ENCODE results near the gene KRTAP10-4.
"Not testable (repeated sequence)": the region's sequence is repeated elsewhere in the genome, so short reads cannot be mapped to it uniquely, and the experiment has no call there.

The KRTAP10-4 gene

DNA sequence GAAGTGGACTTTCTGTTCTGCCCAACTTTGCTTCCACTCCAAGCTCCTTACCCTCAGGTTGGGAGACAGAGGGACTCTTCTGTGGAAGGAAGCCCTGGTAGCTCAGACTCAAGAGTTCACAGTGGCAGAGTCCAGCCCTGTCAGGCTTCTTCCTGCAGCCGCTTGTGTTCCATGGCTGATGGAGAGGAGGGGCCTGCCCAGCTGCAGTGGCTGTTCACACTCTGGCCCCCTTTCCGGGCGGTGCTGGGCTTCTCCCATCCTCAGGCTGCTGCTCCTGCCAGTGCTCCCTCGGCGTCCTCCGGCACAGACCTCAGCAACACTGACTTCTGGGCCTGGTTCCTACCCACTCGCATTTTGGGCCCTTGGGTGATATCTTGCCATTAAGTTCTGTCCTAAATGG lies 37.6 kb upstream of the KRTAP10-4 start:
- DNase-seq: no peak

DNA sequence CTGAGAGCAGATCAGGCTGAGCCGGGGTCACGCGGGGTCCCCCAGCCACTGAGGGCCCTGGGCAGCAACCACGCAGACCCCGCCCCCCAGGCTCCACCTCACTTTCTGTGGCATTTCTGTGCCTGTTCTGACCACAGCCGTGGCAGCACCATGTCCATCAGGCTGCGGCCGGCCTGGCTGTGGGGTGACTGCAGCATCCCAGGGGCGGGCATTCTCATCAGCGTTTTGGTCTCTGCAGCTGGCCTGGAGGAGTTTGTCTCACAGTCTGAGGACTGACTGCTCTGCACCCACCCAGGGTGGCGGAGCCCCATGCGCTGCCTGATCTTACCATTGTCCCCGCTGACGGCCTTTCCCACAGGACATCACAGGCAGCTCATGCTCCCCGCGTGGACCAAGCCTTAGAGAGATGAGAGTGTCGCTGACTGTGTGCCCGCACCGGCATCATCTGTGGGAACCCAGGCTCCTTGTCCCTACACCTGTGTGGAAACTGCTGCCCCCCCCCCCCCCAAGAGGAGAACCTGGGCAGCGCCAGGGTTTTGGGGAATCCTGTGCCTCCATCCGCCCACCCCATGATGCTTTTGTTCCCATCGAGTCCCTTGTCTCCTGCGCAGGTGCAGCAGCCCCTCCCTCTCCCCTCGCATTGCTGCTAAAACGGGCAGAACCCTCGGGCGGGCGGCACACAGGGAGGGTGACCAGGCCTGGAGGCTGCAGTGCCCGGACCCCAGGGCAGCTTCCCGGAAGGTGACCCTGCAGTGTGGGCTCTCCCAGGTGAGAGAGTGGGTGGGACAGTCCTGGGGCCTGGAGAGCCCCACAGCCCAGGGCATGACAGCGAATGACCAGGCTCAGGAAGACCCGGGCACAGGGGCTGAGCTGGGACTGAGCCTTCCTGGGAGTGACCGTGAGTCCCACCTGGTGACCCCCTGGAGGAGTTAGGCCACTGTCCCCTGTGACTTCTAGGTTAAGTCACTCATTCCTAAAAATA lies 35.3 kb upstream of the KRTAP10-4 start:
- no peak for DNase-seq

DNA sequence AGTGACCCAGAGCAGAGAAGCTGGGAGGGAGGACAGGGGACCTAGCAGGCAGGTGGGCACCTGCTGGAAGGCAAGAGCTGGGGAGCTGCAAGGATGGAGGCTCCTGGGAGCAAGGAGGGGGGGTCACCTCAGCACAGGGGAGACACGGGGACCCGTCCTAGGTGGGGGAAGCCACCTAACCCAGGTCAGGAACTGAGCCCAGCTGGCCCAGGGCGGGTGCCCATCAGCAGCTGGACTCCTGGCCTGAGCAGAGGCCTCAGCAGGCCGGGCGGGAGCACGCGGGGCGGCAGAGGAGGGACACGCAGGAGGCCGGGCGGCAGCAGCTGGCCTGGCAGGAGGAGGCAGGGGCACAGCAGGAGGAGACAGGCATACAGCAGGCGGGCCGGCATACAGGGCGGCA lies 34.5 kb upstream of the KRTAP10-4 start:
- no peak for DNase-seq

DNA sequence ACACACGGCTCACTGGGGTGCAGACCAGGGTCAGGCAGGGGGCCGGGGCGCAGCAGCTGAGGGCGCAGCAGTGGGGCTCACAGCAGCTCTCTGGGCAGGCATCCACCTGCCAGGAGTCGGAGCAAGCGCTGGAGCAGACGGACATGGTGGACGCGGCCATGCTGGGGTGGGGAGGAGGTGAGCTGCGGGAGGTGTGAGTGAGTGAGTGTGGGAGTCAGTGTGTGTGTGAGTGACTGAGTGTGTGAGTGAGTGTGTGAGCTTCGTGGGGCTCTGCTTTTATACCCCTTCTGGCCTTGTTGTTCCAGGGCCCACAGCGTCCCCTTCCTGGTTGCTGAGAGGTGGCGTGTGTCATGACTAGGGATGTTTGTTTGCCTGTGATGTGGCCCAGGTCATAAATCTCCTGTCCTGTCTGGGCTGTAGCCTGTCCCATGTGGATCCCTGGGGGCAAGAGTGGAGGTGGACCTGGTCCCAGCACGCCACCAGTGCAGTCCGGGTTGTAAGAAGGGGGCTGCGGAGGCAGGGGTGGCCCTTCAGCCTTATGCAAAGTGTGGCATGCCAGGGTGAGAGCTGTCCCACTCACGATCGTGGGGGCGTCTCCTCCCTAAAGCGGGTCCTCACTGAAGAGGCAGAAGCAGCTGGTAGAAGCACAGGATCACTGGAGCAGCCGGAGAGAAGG lies 33.4 kb upstream of the KRTAP10-4 start, which contains the start of gene KRTAP10-1:
Gene KRTAP10-1, minus strand, starts transcription at position 205 of the 676 bp plus-strand sequence. Its CDS starts 45 bp downstream, at position 160.
- DNase-seq: no peak

GRCh38 chr21:44540741-44541288 lies 32.7 kb upstream of the KRTAP10-4 start:
- no peak for DNase-seq

DNA sequence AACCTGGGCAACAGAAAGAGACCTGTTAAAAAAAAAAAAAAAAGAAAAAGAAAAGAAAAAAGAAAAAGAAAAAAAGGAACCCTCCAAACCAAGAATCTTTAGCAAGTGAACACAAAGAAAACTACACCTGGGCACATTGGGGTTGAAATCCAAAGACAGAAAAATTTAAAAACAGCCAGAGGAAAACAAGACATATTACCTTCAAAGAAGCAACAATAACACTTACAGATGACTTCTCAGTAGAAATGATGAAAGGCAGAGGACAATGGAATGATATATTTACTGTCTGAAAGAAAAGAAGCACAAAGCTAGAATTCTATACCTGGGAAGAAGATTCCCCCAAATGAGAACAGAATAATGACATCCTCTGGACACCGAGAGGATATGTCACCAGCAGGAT lies 30.8 kb upstream of the KRTAP10-4 start:
- no peak for DNase-seq

DNA sequence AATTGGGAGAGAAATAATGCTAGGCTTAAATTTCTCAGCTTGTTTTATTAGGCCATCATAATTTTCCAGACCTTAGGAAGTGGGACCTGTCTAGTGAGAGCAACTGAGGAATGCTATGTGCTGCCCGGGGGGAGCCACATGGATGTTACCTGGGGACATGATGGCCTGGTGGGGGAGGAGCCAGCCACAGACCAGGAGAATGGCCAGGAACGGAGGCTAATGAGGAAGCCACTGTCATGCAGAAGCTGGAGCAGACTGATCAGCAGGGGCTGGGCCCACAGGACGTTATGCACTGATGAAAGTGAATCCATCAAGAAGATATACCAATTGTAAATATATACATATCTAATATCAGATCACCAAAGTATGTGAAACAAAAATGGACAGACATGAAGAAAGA lies 29.0 kb upstream of the KRTAP10-4 start:
- no peak for DNase-seq

- no peak for DNase-seq
Measured at GRCh38 chr21:44547656-44548331, 25.7 kb upstream of the KRTAP10-4 start.

- DNase-seq: no peak
Measured at GRCh38 chr21:44548381-44548780, 25.1 kb upstream of the KRTAP10-4 start.

DNA sequence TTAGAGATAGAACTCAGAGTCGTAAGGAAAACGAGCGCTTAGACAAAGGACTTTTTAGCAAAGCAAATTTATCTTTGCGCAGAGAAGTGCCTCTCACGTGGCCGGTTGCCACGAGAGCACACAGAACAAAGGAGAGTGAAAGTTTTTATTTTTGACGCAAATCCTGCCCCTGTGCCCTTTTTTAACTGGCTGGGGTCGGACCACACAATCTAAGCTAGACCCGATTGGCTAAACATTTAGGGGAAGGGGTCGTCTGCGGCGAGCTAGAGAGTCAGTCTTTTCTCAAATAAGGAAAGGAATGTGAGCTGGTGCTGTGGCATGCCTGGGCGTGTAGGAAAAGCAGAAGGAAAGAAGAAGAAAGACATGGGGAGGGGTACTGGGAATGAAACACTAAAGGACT lies 24.6 kb upstream of the KRTAP10-4 start:
- DNase-seq: no peak

- DNase-seq: no peak
Measured at GRCh38 chr21:44549525-44550211, 23.9 kb upstream of the KRTAP10-4 start.

- DNase-seq: not testable (repeated sequence)
Measured at GRCh38 chr21:44550285-44550684, 23.2 kb upstream of the KRTAP10-4 start.

DNA sequence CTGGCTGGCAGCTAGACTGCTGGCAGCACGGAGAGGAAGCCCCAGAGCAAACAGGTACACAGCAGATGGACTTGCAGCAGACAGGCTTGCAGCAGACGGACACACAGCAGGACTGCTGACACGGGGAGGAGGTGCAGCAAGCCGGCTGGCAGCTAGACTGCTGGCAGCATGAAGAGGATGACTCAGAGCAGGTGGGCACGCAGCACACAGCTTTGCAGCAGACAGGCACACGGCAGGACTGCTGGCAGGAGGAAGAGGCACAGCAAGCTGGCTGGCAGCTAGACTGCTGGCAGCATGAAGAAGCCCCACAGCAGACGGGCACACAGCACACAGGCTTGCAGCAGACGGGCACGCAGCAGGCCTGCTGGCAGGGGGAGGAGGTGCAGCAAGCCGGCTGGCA lies 22.7 kb upstream of the KRTAP10-4 start:
- no peak for DNase-seq

GRCh38 chr21:44551340-44551961 lies 22.1 kb upstream of the KRTAP10-4 start, which contains the start of gene KRTAP10-2:
KRTAP10-2 (minus strand) TSS chr21:44551505; CDS start chr21:44551458, 47 bp downstream.
- no peak for DNase-seq

- no peak for DNase-seq
Measured at GRCh38 chr21:44552136-44552535, 21.4 kb upstream of the KRTAP10-4 start.

DNA sequence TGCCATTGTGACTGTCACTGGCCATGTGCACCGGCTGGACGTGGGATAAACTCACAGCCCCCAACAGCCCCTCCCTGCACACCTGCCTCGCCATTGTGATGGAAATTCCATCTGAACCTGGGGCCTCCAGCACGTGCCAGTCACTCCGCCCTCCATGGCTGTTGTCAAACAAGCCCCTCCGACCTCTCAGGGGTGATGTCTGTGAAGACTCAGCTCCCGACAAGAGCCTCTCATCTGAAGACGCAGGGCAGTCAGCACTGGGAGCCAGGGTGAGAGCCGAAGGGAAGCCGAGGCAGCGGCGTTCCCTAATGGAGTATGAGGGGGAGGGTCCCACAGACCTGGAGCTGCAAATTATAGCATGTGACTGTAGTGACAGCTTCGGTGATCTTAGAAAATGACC lies 20.8 kb upstream of the KRTAP10-4 start:
- DNase-seq: no peak

- DNase-seq: no peak
Measured at GRCh38 chr21:44555200-44555875, 18.2 kb upstream of the KRTAP10-4 start.

GRCh38 chr21:44556879-44557278 lies 16.6 kb upstream of the KRTAP10-4 start:
- DNase-seq: no peak

- DNase-seq: no peak
Measured at GRCh38 chr21:44557491-44558328, 15.8 kb upstream of the KRTAP10-4 start.

DNA sequence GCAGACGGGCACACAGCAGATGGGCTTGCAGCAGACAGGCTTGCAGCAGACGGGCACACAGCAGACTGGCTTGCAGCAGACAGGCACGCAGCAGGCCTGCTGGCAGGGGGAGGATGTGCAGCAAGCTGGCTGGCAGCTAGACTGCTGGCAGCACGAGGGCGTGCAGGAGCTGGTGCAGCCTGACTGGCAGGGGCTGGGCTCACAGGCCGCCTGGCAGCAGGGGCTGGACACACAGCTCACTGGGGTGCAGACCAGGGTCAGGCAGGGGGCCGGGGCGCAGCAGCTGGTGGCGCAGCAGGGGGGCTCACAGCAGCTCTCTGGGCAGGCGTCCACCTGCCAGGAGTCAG lies 15.2 kb upstream of the KRTAP10-4 start:
- DNase-seq: not testable (repeated sequence)

Measured in SIG-M5 (cell line).